B cell (primary cell): ENCODE measurements around the gene DSCAML1.

Source experiments
- CTCF ChIP-seq: fragments of 200-600 bp; IDR thresholded peaks from one replicate; pipeline ENCODE4 v1.8.0; 2022; ENCODE audit warnings: antibody characterized with exemption, mild to moderate bottlenecking
- EZH2 ChIP-seq: IDR thresholded peaks from 2 replicates; pipeline ENCODE4 v1.6.1; 2012; ENCODE audit warnings: borderline replicate concordance, low read depth, mild to moderate bottlenecking, moderate library complexity, low read length; ENCODE audit not compliant: insufficient read depth, poor library complexity, severe bottlenecking

DNA sequence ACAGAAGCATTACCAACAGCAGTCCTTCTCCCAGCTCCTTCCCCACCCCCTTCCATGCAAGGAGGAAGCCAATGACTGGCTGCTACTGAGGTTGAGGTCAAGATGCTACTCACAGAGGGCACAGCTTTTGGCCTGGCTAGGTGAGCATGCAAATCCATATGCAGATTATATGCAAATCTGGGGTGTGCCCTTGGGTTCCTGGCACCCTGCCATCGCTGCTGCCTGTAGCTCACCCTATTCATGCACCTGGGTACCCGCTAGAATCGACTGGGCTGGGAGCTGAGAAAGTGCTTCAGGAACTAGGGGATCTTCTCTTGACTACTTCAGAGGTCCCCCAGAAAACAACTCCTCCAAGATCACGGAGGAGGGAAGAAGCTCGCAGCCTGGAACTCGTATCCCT lies 4.0 kb downstream of the DSCAML1 start:
- TF ChIP-seq EZH2, result no peak
- TF ChIP-seq CTCF, result no peak
